Measurements from ENCODE around the gene IFNA7.
"Not testable (repeated sequence)": the region's sequence is repeated elsewhere in the genome, so short reads cannot be mapped to it uniquely, and the experiment has no call there.

The IFNA7 gene
- total RNA-seq: 0 reads per million in 3 donors

DNA sequence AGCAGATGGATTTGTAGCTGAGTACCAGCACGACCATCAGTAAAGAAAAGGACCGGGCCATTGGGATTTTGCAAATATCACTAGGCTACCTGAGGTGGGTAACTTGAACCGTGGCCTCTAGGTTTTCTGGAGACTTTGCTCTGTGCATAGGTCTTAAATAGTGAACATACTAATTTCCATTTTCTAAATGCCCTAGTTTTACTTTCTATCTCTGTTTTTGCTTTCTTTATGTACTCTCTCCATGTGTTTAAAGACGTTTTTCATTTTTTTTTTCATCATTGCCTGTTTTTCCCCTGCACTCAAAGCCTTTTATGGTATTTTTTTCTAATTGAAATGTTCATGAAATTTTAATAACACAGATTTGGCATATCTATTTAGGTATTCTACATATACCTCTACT, at the start of gene IFNA7:
Gene IFNA7 (minus strand): TSS at position 101 of the 400 bp plus-strand sequence. CDS start 40 bp downstream, at position 61.
- not testable (repeated sequence) for H3K27ac ChIP-seq (ENCODE audit: insufficient read depth, low read length, poor library complexity, severe bottlenecking); H3K4me3 ChIP-seq (ENCODE audit: insufficient read depth, low read depth, low read length, poor library complexity, severe bottlenecking); DNase-seq; H3K9me3 ChIP-seq (ENCODE audit: control insufficient read depth, low read length); H3K4me1 ChIP-seq (ENCODE audit: control insufficient read depth, insufficient read depth, low read length, poor library complexity, severe bottlenecking); H3K27me3 ChIP-seq (replicated peaks; ENCODE audit: control insufficient read depth, insufficient read depth, low read length, poor library complexity, severe bottlenecking); H3K36me3 ChIP-seq (ENCODE audit: control insufficient read depth, insufficient read depth, low read length)

GRCh38 chr9:21251638-21252037, 49.6 kb upstream of the IFNA7 start:
- no peak overlapping the region for H3K4me3 ChIP-seq (ENCODE audit: insufficient read depth, low read depth, low read length, poor library complexity, severe bottlenecking)
- peaks cover 2% of the 10 kb centered on the region for H3K4me1 ChIP-seq (ENCODE audit: control insufficient read depth, insufficient read depth, low read length, poor library complexity, severe bottlenecking)
- no peaks in the 10 kb centered on the region for H3K27me3 ChIP-seq (replicated peaks; ENCODE audit: control insufficient read depth, insufficient read depth, low read length, poor library complexity, severe bottlenecking)
- DNase-seq: no peak
- no peaks in the 10 kb centered on the region for H3K9me3 ChIP-seq (ENCODE audit: control insufficient read depth, low read length)
- H3K36me3 ChIP-seq (ENCODE audit: control insufficient read depth, insufficient read depth, low read length): no peaks in the 10 kb centered on the region
- H3K27ac ChIP-seq (ENCODE audit: insufficient read depth, low read length, poor library complexity, severe bottlenecking): no peak overlapping the region

DNA sequence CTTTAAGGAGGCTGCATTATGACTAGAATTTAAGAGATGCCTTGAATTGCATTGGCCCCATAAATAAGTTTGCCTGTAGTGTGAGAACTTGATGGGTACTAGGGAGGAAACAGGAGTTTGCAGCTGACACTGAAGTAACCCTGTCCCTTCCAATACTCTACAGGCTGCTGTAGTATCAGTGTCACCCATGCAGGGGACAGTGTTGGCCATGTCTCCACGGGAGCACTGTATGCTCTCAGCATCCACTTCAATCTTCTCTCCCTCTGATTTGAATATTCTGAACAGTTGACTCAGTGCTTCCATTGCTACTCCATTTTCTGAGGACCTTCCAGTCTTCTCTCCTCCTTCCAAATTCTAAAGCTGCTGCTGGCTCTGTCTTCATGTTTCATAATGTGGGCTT, 49.2 kb upstream of the IFNA7 start:
- no peak overlapping the region for H3K4me3 ChIP-seq (ENCODE audit: insufficient read depth, low read depth, low read length, poor library complexity, severe bottlenecking)
- DNase-seq: no peak
- H3K4me1 ChIP-seq (ENCODE audit: control insufficient read depth, insufficient read depth, low read length, poor library complexity, severe bottlenecking): peaks cover 2% of the 10 kb centered on the region
- no peaks in the 10 kb centered on the region for H3K27me3 ChIP-seq (replicated peaks; ENCODE audit: control insufficient read depth, insufficient read depth, low read length, poor library complexity, severe bottlenecking)
- H3K36me3 ChIP-seq (ENCODE audit: control insufficient read depth, insufficient read depth, low read length): no peaks in the 10 kb centered on the region
- H3K27ac ChIP-seq (ENCODE audit: insufficient read depth, low read length, poor library complexity, severe bottlenecking): no peak overlapping the region
- no peaks in the 10 kb centered on the region for H3K9me3 ChIP-seq (ENCODE audit: control insufficient read depth, low read length)

DNA sequence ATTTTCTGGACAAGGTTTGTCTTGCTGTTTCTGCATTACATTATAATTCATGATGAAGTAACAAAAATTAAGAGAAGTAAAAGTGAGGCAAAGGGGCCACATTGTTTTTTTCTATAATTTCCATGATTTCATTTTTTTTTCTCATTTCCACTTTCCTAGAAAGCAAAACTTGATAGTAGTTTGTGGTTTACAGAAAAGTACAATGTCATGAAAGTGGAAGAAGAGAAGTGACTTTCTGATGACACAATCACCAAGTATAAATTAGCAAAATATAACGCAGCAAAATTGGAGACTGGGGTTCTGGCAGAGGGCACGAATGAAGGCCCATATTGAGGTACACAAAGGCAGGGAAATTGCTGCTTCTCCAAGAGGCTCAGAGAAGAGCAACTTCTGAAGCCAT, 42.8 kb upstream of the IFNA7 start:
- Histone ChIP-seq H3K4me1 (ENCODE audit: control insufficient read depth, insufficient read depth, low read length, poor library complexity, severe bottlenecking) (no peaks in the 10 kb centered on the region), H3K36me3 (ENCODE audit: control insufficient read depth, insufficient read depth, low read length) (no peaks in the 10 kb centered on the region), H3K27me3 (replicated peaks; ENCODE audit: control insufficient read depth, insufficient read depth, low read length, poor library complexity, severe bottlenecking) (no peaks in the 10 kb centered on the region), H3K9me3 (ENCODE audit: control insufficient read depth, low read length) (no peaks in the 10 kb centered on the region), H3K27ac (ENCODE audit: insufficient read depth, low read length, poor library complexity, severe bottlenecking) (no peak overlapping the region), H3K4me3 (ENCODE audit: insufficient read depth, low read depth, low read length, poor library complexity, severe bottlenecking) (no peak overlapping the region)
- no peak for DNase-seq

DNA sequence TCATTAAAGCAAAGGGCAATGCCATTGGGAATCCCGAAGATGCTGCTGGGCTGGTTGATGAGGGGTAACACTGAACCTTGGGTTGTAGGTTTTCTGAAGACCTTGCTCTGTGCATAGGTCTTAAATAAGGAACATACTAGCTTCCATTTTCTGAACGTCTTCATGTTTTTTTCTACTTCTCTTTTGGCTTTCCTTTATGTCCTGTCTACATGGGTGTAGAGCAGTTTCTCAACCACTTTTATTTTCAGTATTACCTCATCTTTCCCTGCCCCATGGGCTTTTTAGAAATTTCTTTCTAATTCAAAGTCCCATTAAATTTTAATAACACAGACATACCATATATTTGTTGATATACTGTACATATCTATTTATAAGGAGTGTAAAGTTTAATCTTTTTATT, 37.9 kb upstream of the IFNA7 start, which contains the start of gene IFNA14:
Gene IFNA14 (minus strand): TSS at position 95 of the 400 bp plus-strand sequence. CDS start 70 bp downstream, at position 25.
- Histone ChIP-seq H3K4me3 (ENCODE audit: insufficient read depth, low read depth, low read length, poor library complexity, severe bottlenecking) (no peak within 1 kb of the TSS), H3K4me1 (ENCODE audit: control insufficient read depth, insufficient read depth, low read length, poor library complexity, severe bottlenecking) (no peaks in the 10 kb centered on the region), H3K9me3 (ENCODE audit: control insufficient read depth, low read length) (no peaks in the 10 kb centered on the region), H3K27ac (ENCODE audit: insufficient read depth, low read length, poor library complexity, severe bottlenecking) (no peak within 1 kb of the TSS), H3K36me3 (ENCODE audit: control insufficient read depth, insufficient read depth, low read length) (no peaks in the 10 kb centered on the region), H3K27me3 (replicated peaks; ENCODE audit: control insufficient read depth, insufficient read depth, low read length, poor library complexity, severe bottlenecking) (no peaks in the 10 kb centered on the region)
- DNase-seq: no peak

- H3K36me3 ChIP-seq (ENCODE audit: control insufficient read depth, insufficient read depth, low read length); H3K27me3 ChIP-seq (replicated peaks; ENCODE audit: control insufficient read depth, insufficient read depth, low read length, poor library complexity, severe bottlenecking); H3K9me3 ChIP-seq (ENCODE audit: control insufficient read depth, low read length); H3K4me3 ChIP-seq (ENCODE audit: insufficient read depth, low read depth, low read length, poor library complexity, severe bottlenecking); H3K27ac ChIP-seq (ENCODE audit: insufficient read depth, low read length, poor library complexity, severe bottlenecking); H3K4me1 ChIP-seq (ENCODE audit: control insufficient read depth, insufficient read depth, low read length, poor library complexity, severe bottlenecking); DNase-seq: not testable (repeated sequence)
Measured at GRCh38 chr9:21236360-21236714, 34.3 kb upstream of the IFNA7 start.

- H3K27me3 ChIP-seq (replicated peaks; ENCODE audit: control insufficient read depth, insufficient read depth, low read length, poor library complexity, severe bottlenecking); DNase-seq; H3K4me3 ChIP-seq (ENCODE audit: insufficient read depth, low read depth, low read length, poor library complexity, severe bottlenecking); H3K27ac ChIP-seq (ENCODE audit: insufficient read depth, low read length, poor library complexity, severe bottlenecking); H3K36me3 ChIP-seq (ENCODE audit: control insufficient read depth, insufficient read depth, low read length); H3K4me1 ChIP-seq (ENCODE audit: control insufficient read depth, insufficient read depth, low read length, poor library complexity, severe bottlenecking); H3K9me3 ChIP-seq (ENCODE audit: control insufficient read depth, low read length): not testable (repeated sequence)
Measured at GRCh38 chr9:21235468-21236359, 33.7 kb upstream of the IFNA7 start.

DNA sequence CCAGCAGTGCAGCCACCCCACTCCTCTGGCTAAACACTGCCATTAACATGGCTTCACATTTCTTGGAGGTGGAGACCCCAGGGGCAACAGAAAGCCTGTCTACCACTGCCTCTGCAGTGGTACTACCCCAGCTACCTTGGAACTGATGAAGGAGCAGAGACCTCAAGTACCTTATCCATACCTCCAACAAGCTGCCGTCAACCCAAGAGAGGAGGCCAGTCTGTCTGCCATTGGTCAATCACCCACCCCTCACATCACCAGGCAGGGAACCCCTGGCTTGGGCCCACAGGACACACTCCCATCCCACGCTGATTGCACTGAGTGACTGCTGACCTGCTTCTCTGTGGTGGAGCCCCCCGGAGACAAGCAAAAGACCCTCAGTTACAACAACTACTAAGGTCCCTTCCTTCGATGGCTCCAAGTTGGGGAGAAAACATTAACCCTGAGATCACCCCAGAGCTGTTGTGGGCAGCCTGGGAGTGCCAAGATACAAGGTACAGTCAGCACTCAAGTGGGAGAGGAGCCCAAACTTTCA, 32.2 kb upstream of the IFNA7 start:
- Histone ChIP-seq H3K27ac (ENCODE audit: insufficient read depth, low read length, poor library complexity, severe bottlenecking) (no peak overlapping the region), H3K4me3 (ENCODE audit: insufficient read depth, low read depth, low read length, poor library complexity, severe bottlenecking) (no peak overlapping the region), H3K9me3 (ENCODE audit: control insufficient read depth, low read length) (no peaks in the 10 kb centered on the region), H3K36me3 (ENCODE audit: control insufficient read depth, insufficient read depth, low read length) (no peaks in the 10 kb centered on the region), H3K4me1 (ENCODE audit: control insufficient read depth, insufficient read depth, low read length, poor library complexity, severe bottlenecking) (no peaks in the 10 kb centered on the region), H3K27me3 (replicated peaks; ENCODE audit: control insufficient read depth, insufficient read depth, low read length, poor library complexity, severe bottlenecking) (no peaks in the 10 kb centered on the region)
- no peak for DNase-seq

DNA sequence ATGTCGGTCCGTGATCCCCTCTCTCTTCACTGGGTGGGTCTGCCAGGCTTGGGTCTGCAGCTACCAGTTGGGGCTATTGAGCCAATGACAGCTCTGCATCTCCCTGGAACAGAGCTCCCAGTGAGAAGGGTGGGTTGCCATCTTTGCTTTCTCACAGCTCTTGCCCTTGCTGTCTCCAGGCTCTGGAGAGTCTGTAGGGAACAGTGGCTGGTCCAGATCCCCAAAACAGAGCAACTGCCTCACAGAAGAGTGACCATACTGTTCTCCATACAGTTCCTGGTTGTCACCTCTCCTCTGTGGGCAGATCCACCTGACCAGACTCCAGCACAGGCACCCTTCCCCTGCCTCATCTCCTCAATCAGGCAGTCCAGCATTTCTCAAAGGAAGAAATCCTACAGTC, 31.3 kb upstream of the IFNA7 start:
- no peaks in the 10 kb centered on the region for H3K27me3 ChIP-seq (replicated peaks; ENCODE audit: control insufficient read depth, insufficient read depth, low read length, poor library complexity, severe bottlenecking)
- no peak for DNase-seq
- no peak overlapping the region for H3K27ac ChIP-seq (ENCODE audit: insufficient read depth, low read length, poor library complexity, severe bottlenecking)
- H3K9me3 ChIP-seq (ENCODE audit: control insufficient read depth, low read length): no peaks in the 10 kb centered on the region
- H3K4me3 ChIP-seq (ENCODE audit: insufficient read depth, low read depth, low read length, poor library complexity, severe bottlenecking): no peak overlapping the region
- H3K4me1 ChIP-seq (ENCODE audit: control insufficient read depth, insufficient read depth, low read length, poor library complexity, severe bottlenecking): no peaks in the 10 kb centered on the region
- no peaks in the 10 kb centered on the region for H3K36me3 ChIP-seq (ENCODE audit: control insufficient read depth, insufficient read depth, low read length)

- no peaks in the 10 kb centered on the region for H3K36me3 ChIP-seq (ENCODE audit: control insufficient read depth, insufficient read depth, low read length)
- no peak for DNase-seq
- no peaks in the 10 kb centered on the region for H3K9me3 ChIP-seq (ENCODE audit: control insufficient read depth, low read length)
- H3K4me1 ChIP-seq (ENCODE audit: control insufficient read depth, insufficient read depth, low read length, poor library complexity, severe bottlenecking): no peaks in the 10 kb centered on the region
- no peak within 1 kb of the TSS for H3K27ac ChIP-seq (ENCODE audit: insufficient read depth, low read length, poor library complexity, severe bottlenecking)
- H3K27me3 ChIP-seq (replicated peaks; ENCODE audit: control insufficient read depth, insufficient read depth, low read length, poor library complexity, severe bottlenecking): no peaks in the 10 kb centered on the region
- H3K4me3 ChIP-seq (ENCODE audit: insufficient read depth, low read depth, low read length, poor library complexity, severe bottlenecking): no peak within 1 kb of the TSS
Measured at GRCh38 chr9:21228122-21228521, 26.1 kb upstream of the IFNA7 start, which contains the start of gene IFNA17. Gene IFNA17 (minus strand): TSS chr9:21228222. CDS start chr9:21228173, 49 bp downstream.
